ENCODE results near the gene EVX1. TPM values are rescaled to one million over a fixed set of nuclear protein-coding genes. Genes with fewer than 3 reads are reported as not detected.
A peak's percentile ranks its signal among the peaks of the same experiment; 100 is the strongest.

The EVX1 gene
- total and polyA plus RNA-seq, 2 of the 8 experiments (the other 6 are each of a cell fraction or from before 2014, with no cell fraction given), result not detected

GRCh38 chr7:27245798-27246691, 3.4 kb downstream of the EVX1 start (continued):
- TF ChIP-seq MAX (IDR thresholded peaks at IDR 0.05) (0 out of 2 replicates have a peak, but pooled peaks have one; percentile 57), BACH1 (IDR thresholded peaks at IDR 0.05; ENCODE audit: low read length) (no peak), EZH2 (IDR thresholded peaks at IDR 0.05; ENCODE audit: low read depth, low read length, severe bottlenecking) (peak; percentile 95), EGR1 (IDR thresholded peaks at IDR 0.05; ENCODE audit: borderline replicate concordance, low read depth, low read length) (no peak), RNF2 (IDR thresholded peaks at IDR 0.05; ENCODE audit: borderline replicate concordance, low read depth, low read length, missing control alignments, poor library complexity, severe bottlenecking) (peak; percentile 81), TAF7 (optimal IDR thresholded peaks at IDR 0.05; ENCODE audit: borderline replicate concordance, low read depth, low read length) (no peak)

All from H1 (cell line).